Stimulated activated CD4-positive, alpha-beta T cell treated with anti-CD3 and anti-CD28 coated beads, Interleukin-1b, Interleukin-23, amount 100 ng/mL, for 4 hours (primary cell): ENCODE results near the gene TMEM161B.
"Not testable (repeated sequence)": the region's sequence is repeated elsewhere in the genome, so short reads cannot be mapped to it uniquely, and the experiment has no call there.

Experiments used
- DNase-seq, 2 donors: peaks; one replicate each; pipeline ENCODE4 v3.0.0-alpha.2; 2020; ENCODE audit warnings: low read depth in 2 of 2

Gene TMEM161B

GRCh38 chr5:88183255-88183654 lies 85.4 kb downstream of the TMEM161B start:
- no peak for DNase-seq

DNA sequence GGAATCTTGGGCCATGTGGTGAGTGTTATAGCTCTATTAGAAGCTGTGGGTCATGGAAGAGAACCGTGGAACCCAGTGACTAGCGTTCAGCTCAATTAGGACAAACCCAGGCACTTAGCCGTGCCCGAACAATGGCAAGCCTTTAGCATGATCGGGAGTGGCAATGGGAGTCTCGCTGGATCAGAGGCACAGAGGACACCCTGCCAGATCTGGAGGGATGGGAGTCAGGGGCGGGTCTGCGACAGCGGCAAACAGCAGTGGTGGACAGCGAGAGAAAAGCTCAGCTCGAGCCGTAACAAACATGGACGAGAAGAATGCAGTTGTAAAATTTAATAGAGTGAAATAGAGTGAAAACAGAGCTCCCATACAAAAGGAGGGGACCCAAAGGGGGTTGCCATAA lies 91.2 kb downstream of the TMEM161B start:
- not testable (repeated sequence) for DNase-seq

DNA sequence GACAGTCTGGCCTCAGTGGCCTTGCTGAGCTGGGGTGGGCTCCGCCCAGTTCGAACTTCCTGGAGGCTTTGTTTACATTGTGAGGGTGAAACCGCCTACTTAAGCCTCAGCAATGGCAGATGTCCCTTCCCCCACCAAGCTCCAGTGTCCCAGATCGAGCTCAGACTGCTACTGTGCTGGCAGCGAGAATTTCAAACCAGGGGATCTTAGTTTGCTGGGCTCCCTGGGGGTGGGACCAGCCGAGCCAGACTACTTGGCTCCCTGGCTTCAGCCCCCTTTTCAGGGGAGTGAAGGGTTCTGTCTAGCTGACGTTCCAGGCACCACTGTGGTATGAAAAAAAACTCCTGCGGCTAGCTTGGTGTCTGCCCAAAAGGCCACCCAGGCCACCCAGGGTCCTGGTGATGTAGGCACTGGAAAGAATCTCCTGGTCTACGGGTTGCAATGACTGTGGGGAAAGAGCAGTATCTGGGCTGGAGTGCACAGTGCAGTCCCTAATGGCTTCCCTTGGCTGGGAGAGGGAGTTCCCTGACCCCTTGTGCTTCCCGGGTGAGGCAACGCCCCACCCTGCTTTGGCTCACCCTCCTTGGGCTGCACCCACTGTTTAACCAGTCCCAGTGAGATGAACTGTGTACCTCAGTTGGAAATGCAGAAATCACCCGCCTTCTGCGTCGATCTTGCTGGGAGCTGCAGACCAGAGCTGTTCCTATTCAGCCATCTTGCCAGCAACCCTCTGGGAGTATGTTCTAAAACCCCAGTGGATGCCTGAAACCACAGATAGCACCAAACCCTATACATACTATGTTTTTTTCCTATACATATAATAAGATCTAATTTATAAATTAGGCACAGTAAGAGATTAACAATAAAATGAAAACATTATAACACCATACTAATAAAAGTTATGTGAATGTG lies 95.5 kb downstream of the TMEM161B start:
- no peak for DNase-seq

- DNase-seq, result no peak
Measured at GRCh38 chr5:88159591-88159990, 109.1 kb downstream of the TMEM161B start.

DNA sequence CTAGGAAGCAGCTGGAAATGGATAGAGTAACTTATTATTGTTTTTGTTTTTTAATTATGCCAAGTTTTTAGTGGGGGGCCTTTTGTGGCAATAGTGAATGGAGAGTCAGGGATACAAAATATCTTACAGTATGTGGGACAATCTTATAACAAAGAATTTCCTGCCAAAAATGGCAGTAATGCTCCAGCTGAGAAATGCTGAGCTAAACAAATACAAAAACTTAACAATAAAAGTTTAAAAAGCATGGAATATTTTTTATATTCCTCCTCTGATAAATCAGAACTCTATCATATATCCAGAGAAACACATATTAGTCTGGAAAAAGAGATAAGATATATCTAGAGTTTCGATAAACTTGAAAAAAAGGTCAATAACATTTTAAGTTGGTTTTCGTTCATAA lies 110.6 kb downstream of the TMEM161B start:
- DNase-seq, result no peak

GRCh38 chr5:88154891-88155290 lies 113.8 kb downstream of the TMEM161B start:
- DNase-seq, result no peak

GRCh38 chr5:88150747-88151146 lies 117.9 kb downstream of the TMEM161B start:
- no peak for DNase-seq

- DNase-seq, result no peak
Measured at GRCh38 chr5:88145611-88146467, 122.8 kb downstream of the TMEM161B start.

DNA sequence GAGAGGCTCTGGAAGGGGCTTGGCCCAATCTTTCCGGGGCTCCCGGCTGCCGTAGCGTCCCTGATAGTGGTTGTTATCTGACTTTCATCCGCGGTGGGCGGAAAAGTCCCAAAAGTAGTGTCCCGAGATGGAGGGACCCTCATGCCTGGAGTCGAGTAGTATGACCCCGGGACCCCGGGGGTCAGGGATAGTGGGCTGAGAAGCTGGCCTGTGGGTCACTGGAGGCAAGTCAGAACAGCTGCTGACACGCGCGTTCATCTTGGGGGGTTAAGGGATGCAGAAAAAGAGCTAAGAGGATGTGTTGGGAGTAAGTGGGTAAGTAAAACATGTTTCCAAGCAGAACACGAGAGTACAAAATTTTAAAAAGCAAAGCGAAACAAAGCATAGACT lies 123.4 kb downstream of the TMEM161B start:
- DNase-seq, result no peak
